ENCODE measurements around the gene NECTIN1.

- TF ChIP-seq PATZ1 (CRISPR knock-in tag; IDR thresholded peaks at IDR 0.05; ENCODE audit: borderline replicate concordance) (no peak), CREB5 (CRISPR knock-in tag; IDR thresholded peaks at IDR 0.05; ENCODE audit: low read depth) (no peak), ZFP3 (CRISPR knock-in tag; IDR thresholded peaks at IDR 0.05) (no peak), RARB (CRISPR knock-in tag; IDR thresholded peaks at IDR 0.05) (no peak), ZFP30 (CRISPR knock-in tag; IDR thresholded peaks at IDR 0.05) (no peak), ARNTL (CRISPR knock-in tag; IDR thresholded peaks at IDR 0.05; ENCODE audit: borderline replicate concordance, low read depth) (no peak), ZC3H10 (CRISPR knock-in tag; IDR thresholded peaks at IDR 0.05) (no peak)
Observed at GRCh38 chr11:119671561-119672015, 57.4 kb downstream of the NECTIN1 start.

Data from SK-N-SH treated with all-trans-retinoic acid at 6 μM for 48 hours (cell line).